DMS114 treated with DMSO at 0.1 percent for 48 hours (cell line): Measurements from ENCODE around the gene UNC13B.
"Not testable (repeated sequence)": the region's sequence is repeated elsewhere in the genome, so short reads cannot be mapped to it uniquely, and the experiment has no call there.

Experiments
- DNase-seq: peaks from one replicate; lab custom pipeline; 2025; ENCODE audit not compliant: unreplicated experiment; lab: John Stamatoyannopoulos, UW

The UNC13B gene

GRCh38 chr9:35220659-35221338, 59.0 kb downstream of the UNC13B start:
- DNase-seq = no peak

GRCh38 chr9:35225677-35226076, 63.9 kb downstream of the UNC13B start:
- DNase-seq = no peak

DNA sequence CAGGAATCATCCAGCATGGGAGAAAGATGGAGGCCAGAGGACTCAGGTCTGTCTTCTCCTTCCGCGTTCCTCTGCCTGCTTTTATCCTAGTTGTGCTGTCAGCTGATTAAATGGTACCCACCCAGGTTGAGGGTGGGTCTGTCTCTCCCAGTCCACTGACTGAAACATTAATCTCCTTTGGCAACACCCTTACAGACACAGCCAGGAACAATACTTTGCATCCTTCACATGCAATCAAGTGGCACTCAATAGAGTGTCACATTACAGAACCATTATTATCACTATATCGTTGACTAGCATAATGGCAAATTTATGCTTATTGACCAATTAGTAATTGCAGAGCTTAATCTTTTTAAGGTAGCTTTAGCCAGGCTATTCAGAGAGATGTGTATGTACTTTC, 64.8 kb downstream of the UNC13B start:
- no peak for DNase-seq

DNA sequence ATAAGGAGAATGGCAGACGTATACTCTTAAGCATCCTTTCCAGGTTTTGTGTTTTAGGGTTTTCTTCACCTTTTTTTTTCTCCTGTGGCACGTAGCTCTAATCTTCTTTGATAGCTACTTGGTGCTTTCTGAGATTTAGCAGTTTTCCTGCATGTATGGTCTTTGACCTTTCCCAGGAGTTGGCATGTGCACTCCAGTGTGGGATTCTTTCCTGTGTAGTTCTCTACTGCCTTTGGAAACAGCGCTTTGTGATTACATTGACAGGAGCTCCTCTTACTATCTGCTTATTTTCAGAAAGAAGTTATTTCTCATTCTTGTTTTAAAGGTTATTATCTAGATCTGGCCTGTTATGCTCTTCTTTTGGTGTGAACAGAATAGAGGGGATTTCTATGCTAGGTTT, 65.5 kb downstream of the UNC13B start:
- DNase-seq = no peak

DNA sequence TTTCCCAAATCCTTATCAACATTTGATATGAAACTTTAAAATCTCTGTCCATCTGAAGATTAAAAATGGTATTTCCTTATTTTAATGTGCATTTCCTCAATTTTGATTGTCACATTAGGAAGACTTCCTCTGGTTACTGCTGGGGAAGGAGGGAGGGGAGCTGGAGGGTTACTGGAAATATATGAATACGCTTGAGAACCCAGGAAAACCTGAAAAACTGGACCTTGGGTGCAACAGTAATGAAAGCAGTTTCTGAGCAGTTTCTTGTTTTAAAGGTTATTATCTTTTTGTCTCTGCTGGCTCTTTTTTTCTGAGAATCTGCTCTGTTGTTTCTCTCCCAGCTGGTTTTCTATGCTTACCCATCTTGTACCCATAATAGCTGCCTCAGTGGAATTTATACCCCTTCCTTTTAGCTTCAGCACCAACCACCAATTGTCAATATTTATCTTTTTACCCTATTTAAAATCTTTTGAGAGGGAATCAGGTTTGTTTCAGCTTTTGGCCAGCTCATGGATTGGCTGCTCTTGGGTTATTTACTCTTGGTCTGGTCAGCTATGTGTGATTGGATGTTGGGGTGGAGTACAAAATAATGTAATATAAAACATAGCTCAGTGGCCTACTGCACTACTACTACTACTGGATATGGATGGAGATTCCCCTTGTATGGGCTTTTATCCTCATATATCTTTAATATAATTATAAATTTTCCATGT, 67.4 kb downstream of the UNC13B start:
- DNase-seq = no peak

DNA sequence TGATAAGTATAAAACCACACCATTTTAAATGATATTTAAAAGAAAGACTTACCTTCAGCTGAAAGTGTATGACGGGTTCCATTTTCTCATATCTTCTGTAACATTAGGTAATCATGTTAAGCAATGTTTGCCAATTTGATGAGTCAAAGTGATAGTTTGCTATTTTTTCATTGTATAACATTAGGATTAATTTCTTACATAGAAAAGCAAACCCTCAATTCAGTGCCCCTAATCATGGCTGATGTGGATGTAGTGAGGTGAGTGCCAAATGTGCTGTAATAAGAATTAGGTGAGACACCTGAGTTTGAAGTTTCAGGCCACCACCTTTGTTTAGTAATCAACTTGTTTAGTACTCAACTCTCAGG, 68.0 kb downstream of the UNC13B start:
- DNase-seq = no peak

DNA sequence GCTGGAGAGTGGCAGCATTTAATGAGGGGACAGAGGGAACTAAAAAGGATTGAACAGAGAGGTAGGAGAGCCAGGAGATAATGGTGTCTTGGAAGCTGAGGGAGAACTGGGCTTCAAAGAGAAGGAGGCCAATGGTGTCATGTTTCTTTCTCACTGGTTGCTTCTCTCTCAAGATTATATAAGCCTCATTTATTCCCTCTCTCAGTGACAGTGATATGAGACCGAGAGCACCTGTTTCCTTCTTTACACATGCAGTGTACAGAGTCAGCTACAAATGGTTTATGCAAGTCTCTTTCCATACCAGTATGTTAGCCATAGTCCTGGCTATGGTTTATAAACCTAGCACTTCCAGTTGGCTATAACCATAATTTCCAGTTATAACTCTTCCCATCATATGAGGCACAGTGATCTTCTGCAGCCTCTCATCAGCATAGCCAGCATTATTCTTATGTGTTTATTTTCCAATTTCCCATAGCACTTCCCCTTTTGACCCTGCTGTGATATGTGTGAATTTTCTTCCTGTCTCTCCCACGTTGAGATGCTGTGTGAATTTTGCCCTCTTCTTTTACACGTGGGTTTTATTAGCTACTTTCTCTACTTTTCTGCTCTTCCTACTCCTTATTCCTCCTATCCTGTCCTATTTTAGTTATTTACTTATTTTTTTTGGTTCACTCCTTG, 71.2 kb downstream of the UNC13B start:
- DNase-seq = no peak

DNA sequence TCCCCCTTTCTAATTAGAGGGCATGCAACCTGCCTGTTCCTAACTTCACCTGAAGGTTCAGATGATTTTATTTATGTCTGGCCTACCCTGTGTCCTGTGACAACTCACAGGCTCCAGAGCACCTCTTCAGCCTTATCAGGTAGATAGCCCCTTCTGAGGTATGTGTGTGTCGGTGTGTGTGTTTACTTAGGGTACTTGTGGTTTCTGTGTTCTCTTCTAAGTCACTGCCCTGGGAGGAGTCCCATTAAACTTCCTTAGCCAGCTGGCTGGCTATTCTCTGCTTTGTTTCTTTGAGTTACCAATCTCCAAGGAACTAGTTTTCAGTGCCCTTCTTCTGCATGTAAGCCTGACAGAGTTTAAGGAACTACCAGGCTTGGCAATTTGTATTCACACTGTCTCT, 74.9 kb downstream of the UNC13B start:
- DNase-seq = no peak

DNA sequence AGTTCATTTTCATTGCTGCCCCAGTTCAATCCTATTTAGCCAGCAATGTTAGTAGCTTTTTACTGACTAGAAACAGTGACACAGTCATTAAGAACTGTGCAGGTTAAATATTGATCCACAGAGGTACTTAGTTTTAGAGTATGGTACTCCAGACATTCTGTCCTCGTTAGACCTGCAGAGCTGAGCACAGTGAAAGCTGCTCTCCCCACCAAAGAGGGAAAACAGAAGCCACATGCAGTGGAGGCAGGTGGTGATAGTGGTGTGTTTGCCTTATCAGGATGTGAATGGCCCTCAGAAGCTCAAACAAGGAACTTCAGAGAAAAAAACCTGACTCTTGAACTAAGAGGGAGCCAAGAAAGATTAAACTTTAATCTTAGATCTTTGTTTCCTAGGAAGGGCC, 75.5 kb downstream of the UNC13B start:
- DNase-seq = no peak

DNA sequence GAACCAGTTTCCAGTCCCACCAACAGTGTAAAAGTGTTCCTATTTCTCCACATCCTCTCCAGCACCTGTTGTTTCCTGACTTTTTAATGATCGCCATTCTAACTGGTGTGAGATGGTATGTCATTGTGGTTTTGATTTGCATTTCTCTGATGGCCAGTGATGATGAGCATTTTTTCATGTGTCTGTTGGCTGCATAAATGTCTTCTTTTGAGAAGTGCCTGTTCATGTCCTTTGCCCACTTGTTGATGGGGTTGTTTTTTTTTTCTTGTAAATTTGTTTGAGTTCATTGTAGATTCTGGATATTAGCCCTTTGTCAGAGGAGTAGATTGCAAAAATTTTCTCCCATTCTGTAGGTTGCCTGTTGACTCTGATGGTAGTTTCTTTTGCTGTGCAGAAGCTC, 84.1 kb downstream of the UNC13B start:
- DNase-seq = not testable (repeated sequence)

- no peak for DNase-seq
Observed at GRCh38 chr9:35253075-35253474, 91.3 kb downstream of the UNC13B start.

DNA sequence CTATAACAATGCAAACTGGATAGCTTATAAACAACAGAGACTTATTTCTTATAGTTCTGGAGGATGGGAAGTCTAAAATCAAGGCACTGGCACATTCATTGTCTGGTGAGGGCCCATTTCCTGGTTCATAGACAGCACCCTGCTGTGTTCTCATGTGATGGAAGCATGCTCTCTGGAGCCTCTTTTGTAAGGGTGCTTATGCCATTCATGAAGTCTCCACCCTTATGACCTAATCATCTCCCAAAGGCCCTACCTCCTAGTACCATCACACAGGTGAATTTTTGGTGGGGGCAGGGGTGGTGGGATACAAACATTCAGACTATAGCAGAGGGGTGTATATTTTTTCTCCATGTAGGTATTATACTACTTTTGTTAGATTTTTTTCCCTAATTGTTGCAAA, 92.4 kb downstream of the UNC13B start:
- DNase-seq = no peak

- DNase-seq = no peak
Observed at GRCh38 chr9:35254984-35255857, 93.4 kb downstream of the UNC13B start.

GRCh38 chr9:35257986-35258659, 96.3 kb downstream of the UNC13B start:
- no peak for DNase-seq

GRCh38 chr9:35258660-35259474, 97.1 kb downstream of the UNC13B start:
- DNase-seq = peak; percentile 23

DNA sequence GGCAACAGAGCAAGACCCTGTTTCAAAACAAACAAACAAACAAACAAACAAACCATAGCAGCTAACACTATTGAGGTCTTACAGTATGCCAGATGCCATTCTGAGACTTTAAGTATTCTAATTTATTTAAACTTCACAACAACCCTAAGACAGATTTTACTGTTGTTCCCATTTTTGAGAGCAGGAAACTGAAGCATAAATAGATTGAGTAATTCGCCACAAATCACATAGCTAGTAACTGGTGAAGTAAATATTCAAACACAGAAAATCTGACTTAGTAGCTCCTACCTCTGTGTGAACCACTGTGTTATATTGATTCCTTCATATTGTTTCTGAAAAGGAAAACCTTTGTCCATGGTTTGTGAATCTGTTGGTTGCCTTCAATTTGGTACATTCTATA, 98.4 kb downstream of the UNC13B start:
- no peak for DNase-seq

GRCh38 chr9:35262064-35262463, 100.3 kb downstream of the UNC13B start:
- no peak for DNase-seq

DNA sequence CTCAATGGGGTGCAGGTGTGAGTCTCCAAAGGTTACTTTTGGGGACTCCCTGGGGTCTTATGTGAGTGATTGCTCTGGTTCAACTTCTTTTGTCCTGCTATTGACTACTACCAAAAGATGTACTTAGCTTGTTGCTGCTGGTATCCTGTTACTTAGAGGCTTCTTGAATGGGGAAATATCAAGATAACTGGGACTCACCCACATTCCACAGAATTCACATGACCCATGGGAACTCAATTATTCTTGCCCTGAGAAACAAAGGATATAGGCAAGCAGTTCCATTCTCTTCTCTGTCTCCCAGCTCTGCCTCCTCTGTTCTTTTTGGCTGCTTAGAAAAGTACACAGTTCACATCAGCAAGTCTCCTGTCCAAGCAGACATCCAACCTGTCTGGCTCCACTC, 105.9 kb downstream of the UNC13B start:
- DNase-seq = no peak

GRCh38 chr9:35269919-35270318, 108.1 kb downstream of the UNC13B start:
- DNase-seq = no peak

- no peak for DNase-seq
Observed at GRCh38 chr9:35271637-35272036, 109.8 kb downstream of the UNC13B start.
